HG02943 (cell line): ENCODE measurements around the gene NKAIN4.
A peak's percentile ranks its signal among the peaks of the same experiment; 100 is the strongest.

Experiments
- ATAC-seq: cut with Tn5 transposase; IDR thresholded peaks from one replicate; pipeline ENCODE4 v1.9.1; 2021; ENCODE audit warnings: mild to moderate bottlenecking, low read depth, moderate library complexity; ENCODE audit not compliant: unreplicated experiment

NKAIN4 gene

DNA sequence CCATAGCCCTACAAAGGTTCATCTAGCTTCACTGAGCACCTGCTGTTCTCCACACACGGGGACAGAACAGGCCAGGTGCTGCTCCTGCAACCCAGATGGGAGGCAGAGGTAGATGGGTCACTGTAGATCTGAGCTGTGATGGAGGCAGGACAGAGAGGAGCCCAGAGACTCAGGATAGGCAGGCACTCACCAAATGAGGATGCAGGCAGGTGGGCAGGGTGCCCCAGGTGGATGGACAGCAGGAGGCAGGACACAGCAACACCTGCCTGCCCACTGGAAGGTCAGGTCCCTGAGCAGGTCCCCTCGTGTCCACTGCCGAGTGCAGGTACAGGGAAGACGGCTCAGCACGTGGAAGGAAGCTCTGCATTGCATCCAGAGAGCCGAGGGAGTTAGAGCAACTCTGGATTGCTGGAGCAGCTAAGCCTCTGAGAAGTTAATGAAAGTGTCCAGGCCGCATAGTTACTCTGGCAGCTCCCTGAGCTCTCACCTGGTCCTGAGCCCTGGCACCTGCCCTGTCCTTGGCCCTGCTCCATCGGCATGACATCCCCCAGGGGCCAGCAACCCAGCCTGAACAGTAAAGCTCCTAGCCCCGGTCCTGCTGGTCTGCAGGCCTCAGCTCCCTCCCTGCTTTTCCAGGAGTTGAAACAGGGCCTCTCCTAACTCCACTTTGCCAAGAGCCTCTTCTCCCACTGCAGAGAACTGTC is 33.4 kb downstream of the NKAIN4 start:
- ATAC-seq = no peak

- ATAC-seq = no peak
These were observed 34.3 kb downstream of the NKAIN4 start for GRCh38 chr20:63219866-63220521.

GRCh38 chr20:63219447-63219821 is 34.8 kb downstream of the NKAIN4 start:
- ATAC-seq = no peak

GRCh38 chr20:63218701-63219446 is 35.4 kb downstream of the NKAIN4 start:
- ATAC-seq = no peak

DNA sequence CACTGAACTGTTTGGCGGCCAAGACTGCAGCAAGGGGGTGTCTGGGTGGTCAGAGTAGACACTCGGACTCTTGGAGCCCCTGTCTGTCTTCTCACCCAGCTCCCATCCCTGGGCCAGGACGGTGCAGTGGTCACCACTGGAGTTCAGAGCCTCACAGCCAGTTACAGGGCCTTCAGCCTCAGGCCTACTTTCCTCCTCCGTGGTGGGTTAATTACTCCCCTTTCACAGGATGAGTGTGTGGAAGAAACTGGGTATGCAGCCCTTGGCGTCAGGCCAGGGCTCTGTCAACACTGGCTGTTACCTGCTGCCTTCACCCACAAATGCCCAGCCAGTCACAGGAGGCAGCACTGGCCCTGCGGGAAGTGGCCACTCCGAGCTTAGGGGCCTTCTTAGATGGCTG is 36.6 kb downstream of the NKAIN4 start:
- no peak for ATAC-seq

DNA sequence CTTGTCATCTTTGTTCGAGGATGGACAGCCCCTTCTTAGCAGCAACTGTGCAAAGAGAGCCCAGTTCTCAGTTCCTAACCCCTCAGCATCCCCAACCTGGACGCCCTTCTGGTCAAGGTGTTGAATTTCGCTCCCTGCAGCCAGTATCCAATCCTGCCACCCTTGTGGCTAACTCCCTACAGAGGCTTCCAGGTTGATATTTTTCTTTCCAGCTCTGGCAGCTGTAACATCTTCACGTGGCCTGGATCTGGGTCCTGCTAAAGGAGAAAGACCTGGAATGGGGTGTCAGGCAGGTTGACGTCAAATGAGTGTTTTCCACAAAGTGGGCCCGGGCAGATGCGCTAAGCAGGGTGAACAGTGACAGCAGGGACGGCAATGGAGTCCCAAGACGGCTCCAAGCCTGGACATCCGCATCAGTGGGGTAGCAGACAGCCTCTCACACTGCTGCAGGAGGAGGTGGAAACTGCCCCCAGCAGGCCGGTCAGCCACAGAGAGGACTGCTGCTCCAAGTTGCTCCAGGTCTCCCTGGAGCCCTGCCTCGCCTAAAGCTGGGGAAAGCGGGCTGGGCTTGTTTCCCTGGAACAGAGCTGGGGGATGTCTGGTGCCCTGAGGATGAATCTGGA is 37.3 kb downstream of the NKAIN4 start:
- no peak for ATAC-seq

DNA sequence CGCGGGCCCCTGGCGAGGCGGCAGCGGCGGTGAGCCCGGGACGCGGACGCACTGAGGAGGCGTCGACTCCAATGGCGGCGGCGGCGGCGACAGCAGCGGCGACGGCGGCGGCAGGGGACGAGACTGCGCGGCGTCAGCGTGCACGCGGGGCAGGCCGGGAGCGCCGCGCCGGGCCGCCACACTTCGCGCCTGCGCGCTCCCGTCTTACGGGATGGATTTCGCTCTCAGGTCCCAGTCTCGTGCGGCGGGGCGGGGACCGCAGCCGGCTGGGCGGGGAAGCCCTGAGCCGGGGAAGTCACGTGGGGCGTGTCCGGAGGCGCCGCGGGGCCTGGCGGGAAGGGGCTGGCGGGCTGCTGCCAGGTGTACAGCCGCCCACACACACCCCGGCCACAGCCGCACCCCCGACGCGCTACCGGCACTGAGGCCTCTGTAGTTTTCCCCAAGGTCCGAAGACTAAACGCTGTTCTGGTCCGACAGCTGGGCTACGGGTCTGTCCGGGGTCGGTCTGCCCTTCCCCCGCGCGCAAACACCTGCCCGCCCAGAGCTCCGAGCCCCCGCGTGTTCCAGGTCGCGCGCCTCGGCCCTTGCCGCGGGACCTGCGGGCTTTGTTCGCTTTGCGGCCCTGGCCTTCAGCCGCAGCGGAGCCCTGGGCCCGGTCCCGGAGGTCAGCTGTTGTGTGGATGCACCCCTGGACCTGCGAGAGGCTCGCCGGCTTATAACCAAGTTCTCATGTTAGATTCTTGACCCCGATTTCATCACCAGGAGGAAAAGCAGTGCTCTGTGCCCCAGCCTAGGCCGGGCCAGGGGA is 38.0 kb downstream of the NKAIN4 start, which contains the start of gene YTHDF1:
Gene YTHDF1 (minus strand): TSS at position 91 of the 808 bp plus-strand sequence. CDS start 239 bp downstream, outside the sequence.
- ATAC-seq = peak; percentile 85

DNA sequence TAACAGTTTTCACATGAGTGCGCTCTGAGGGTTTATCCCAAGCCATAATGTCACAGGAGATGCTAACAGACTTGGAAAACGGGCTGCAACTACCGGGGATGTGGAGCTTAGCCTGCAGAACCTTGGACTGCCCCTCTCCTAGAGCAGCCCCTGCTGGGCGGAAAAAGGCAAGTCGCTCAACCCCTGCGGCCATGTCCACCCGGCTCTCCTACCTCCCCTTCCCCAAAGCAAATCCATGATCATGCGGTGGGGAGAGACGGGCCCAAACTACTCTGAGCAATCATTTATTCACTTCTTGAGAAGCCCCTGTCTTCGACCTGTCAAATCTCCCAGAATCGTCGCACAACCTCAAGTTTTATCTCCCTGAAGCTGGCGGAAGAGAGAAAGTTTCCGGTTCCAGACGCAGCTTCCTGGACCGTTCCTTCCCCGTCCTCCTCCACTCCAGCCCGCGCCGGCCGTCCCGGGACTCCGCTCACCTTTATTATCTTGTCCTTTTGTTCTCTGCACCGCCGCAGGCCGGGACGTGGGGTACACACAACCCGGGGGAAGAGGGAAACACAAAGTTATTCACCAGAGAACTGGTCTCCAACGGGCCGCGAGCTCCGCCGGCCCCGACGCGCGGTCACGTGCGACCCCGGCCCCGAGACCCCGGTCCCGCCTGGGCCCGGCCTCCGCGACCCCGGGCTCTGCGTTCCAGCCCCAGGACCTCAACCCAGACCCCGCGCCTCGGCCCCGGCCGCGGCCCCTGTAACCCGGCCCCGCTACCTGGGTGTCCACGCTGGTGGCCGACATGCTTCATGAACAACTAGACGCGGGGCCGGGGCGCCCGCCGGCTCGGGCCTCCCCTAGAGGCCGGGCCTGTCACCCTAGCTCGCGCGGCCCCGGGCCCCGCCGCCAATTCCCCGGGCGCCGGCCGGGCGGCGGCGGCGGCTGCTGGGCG is 38.9 kb downstream of the NKAIN4 start:
- ATAC-seq = peak; percentile 24

DNA sequence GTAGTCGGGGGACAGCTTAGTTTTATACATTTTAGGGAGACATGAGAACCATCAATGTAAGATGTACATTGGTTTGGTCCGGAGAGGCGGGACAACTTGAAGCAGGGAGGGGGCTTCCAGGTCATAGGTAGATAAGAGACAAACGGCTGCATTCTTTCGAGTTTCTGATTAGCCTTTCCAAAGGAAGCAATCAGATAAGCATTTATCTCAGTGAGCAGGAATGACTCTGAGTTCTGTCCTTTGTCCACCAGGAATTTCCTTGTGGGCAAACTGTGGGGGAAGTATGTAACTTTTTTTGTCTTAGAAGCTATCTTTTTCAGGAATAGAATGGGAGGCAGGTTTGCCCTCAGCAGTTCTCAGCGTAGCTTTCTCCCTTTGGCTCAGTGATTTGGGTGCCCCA is 39.7 kb downstream of the NKAIN4 start:
- ATAC-seq = no peak

GRCh38 chr20:63212792-63213191 is 41.5 kb downstream of the NKAIN4 start:
- no peak for ATAC-seq

- no peak for ATAC-seq
These were observed 41.9 kb downstream of the NKAIN4 start for GRCh38 chr20:63212393-63212730.

DNA sequence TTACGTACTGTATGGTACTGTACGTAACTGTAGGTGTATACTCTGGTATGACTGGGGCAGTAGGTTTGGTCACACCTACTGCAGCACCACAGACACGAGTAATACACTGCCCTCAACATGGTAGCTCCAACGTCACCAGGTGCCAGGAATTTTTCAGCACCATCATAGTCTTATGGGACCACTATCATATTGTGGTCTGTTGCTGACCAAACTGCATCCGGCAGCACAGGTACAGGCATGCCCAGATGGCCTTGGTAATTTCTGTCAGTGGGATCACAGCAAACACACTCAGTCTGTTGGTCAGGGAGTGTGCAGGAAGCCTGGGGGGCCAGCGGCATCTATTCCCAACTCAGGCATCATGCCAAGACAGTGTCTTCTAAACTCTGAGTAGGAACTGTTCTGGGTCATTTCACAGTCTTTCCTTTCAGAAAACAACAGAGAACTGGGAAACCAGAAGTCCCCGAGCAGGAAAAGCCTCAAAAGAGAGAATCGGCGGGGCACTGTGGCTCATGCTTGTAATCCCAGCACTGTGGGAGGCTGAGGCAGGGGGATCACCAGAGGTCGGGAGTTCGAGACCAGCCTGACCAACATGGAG is 44.2 kb downstream of the NKAIN4 start:
- ATAC-seq = no peak

- ATAC-seq = no peak
These were observed 45.8 kb downstream of the NKAIN4 start for GRCh38 chr20:63208346-63208909.

DNA sequence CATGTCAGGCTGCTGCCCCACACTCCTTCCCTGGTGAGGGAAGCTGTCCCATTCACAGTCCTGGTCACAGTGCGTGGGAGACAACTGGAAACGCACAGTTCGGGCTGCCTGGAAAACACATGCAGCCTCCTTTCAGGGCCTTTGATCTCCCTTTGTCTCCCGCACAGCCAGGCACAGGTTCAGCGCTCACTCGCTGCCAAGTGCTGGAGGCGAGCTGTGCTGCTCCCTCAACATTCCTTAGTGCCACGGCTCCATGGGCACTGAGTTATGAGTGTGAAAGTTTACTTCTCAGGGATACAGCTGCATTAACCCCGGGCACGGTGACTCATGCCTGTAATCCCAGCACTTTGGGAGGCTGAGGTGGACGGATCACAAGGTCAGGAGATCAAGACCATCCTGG is 47.4 kb downstream of the NKAIN4 start:
- no peak for ATAC-seq

- no peak for ATAC-seq
These were observed 48.4 kb downstream of the NKAIN4 start for GRCh38 chr20:63205896-63206295.

DNA sequence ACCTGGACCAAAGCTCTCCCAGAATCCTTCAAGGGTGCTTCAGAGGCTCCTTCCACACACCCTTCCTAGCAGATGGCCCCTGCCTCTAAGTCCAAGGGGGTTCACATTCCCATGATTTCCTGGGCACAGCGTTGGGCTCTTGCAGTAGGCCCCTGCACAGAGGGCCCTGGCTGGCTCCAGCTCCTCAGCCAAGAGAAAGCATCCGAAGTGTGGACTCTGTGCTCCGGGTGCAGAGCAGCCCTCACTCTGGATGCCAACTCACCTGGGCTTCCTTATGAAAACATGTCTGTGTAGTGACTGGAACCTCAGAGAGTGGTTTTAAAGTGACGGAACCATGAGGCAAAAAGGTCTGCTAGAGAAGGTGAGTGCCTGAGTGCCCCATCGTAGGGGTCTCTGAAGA is 49.9 kb downstream of the NKAIN4 start:
- ATAC-seq = no peak

- no peak for ATAC-seq
These were observed 51.3 kb downstream of the NKAIN4 start for GRCh38 chr20:63202811-63203526.

DNA sequence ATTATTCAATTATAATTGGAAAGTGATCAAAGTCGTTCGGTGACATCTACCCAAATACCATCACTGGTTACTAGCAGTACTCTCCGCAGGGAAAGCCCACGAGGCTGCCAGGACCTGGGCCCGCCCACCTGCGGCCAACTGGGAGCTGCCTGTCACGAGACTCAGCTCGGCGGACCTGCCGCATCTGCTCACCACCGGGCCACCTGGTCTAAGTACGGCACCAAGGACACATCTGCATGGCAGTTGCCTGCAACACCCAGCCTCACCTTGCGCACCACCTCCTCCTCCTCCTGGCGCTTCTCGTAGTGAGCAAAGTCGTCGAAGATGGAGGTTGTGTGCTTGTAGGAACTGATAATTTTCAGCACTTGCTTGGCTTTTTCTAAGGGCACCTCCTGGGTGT is 52.2 kb downstream of the NKAIN4 start:
- no peak for ATAC-seq
